Activated CD8-positive, alpha-beta memory T cell treated with anti-CD3 and anti-CD28 coated beads, Interleukin-2, amount 50 U/mL, for 24 hours (primary cell): ENCODE measurements around the gene IPO7.
A peak's percentile ranks its signal among the peaks of the same experiment; 100 is the strongest.
"Not testable (repeated sequence)": the region's sequence is repeated elsewhere in the genome, so short reads cannot be mapped to it uniquely, and the experiment has no call there.

Source experiments
- DNase-seq: peaks from one replicate; pipeline ENCODE4 v3.0.0-alpha.2; 2020; ENCODE audit errors: extremely low read depth

The IPO7 gene

GRCh38 chr11:9384535-9385326 lies at the start of gene IPO7:
TSS of gene IPO7 (plus strand) at chr11:9384652. CDS start at chr11:9384764, 112 bp downstream.
- peak; percentile 83 for DNase-seq

GRCh38 chr11:9341638-9342178 lies 42.7 kb upstream of the IPO7 start:
- no peak for DNase-seq

GRCh38 chr11:9344061-9344680 lies 40.3 kb upstream of the IPO7 start:
- DNase-seq = no peak

- DNase-seq = no peak
Measured at GRCh38 chr11:9347100-9347499, 37.4 kb upstream of the IPO7 start.

GRCh38 chr11:9347779-9348178 lies 36.7 kb upstream of the IPO7 start:
- not testable (repeated sequence) for DNase-seq

GRCh38 chr11:9351321-9351881 lies 33.1 kb upstream of the IPO7 start:
- DNase-seq = no peak

GRCh38 chr11:9357041-9357440 lies 27.4 kb upstream of the IPO7 start:
- no peak for DNase-seq

GRCh38 chr11:9360862-9361622 lies 23.4 kb upstream of the IPO7 start:
- not testable (repeated sequence) for DNase-seq

- no peak for DNase-seq
Measured at GRCh38 chr11:9362393-9362863, 22.0 kb upstream of the IPO7 start.

- peak; percentile 57 for DNase-seq
Measured at GRCh38 chr11:9363954-9364912, 20.2 kb upstream of the IPO7 start.

GRCh38 chr11:9367551-9367950 lies 16.9 kb upstream of the IPO7 start:
- DNase-seq = no peak

GRCh38 chr11:9377036-9377435 lies 7.4 kb upstream of the IPO7 start:
- no peak for DNase-seq

- no peak for DNase-seq
Measured at GRCh38 chr11:9379041-9379440, 5.4 kb upstream of the IPO7 start.

GRCh38 chr11:9380773-9381172 lies 3.7 kb upstream of the IPO7 start:
- DNase-seq = no peak

GRCh38 chr11:9385327-9385899 lies 961 bp downstream of the IPO7 start:
- no peak for DNase-seq

GRCh38 chr11:9386086-9386485 lies 1.6 kb downstream of the IPO7 start:
- DNase-seq = no peak

GRCh38 chr11:9386901-9387300 lies 2.4 kb downstream of the IPO7 start:
- no peak for DNase-seq

- no peak for DNase-seq
Measured at GRCh38 chr11:9396310-9396709, 11.9 kb downstream of the IPO7 start.

- no peak for DNase-seq
Measured at GRCh38 chr11:9396752-9397151, 12.3 kb downstream of the IPO7 start.
